H9 (cell line): ENCODE measurements around the gene SAP25. TPM values are rescaled to one million over a fixed set of nuclear protein-coding genes. Genes with fewer than 3 reads are reported as not detected.
A peak's percentile ranks its signal among the peaks of the same experiment; 100 is the strongest.
"Not testable (repeated sequence)": the region's sequence is repeated elsewhere in the genome, so short reads cannot be mapped to it uniquely, and the experiment has no call there.

Experiments
- DNase-seq: peaks from one replicate; pipeline ENCODE4 v3.0.0-alpha.2; 2017
- H2AFZ ChIP-seq: one replicate; pipeline ENCODE4 v1.6.1; 2013; ENCODE audit warnings: mild to moderate bottlenecking, low read length, control low read depth, moderate library complexity
- H2AK5ac ChIP-seq: 2 replicates; pipeline ENCODE4 v1.6.1; 2013; ENCODE audit warnings: low read length, control low read depth, mixed read lengths; ENCODE audit not compliant: insufficient read length
- H2BK120ac ChIP-seq: one replicate; pipeline ENCODE4 v1.6.1; 2013; ENCODE audit warnings: low read depth, mild to moderate bottlenecking, low read length, control low read depth, inconsistent platforms; ENCODE audit not compliant: poor library complexity, severe bottlenecking
- H2BK12ac ChIP-seq: 2 replicates; pipeline ENCODE4 v1.6.1; 2013; ENCODE audit warnings: low read length, control low read depth, mixed read lengths, low read depth; ENCODE audit not compliant: insufficient read length
- H2BK15ac ChIP-seq: 2 replicates; pipeline ENCODE4 v1.6.1; 2013; ENCODE audit warnings: low read depth, low read length, control low read depth
- H2BK20ac ChIP-seq: one replicate; pipeline ENCODE4 v1.6.1; 2013; ENCODE audit warnings: low read depth, mild to moderate bottlenecking, low read length, control low read depth, inconsistent platforms; ENCODE audit not compliant: poor library complexity, severe bottlenecking
- H2BK5ac ChIP-seq: 2 replicates; pipeline ENCODE4 v1.6.1; 2013; ENCODE audit warnings: low read length, control low read depth, mixed read lengths; ENCODE audit not compliant: insufficient read length
- H3K14ac ChIP-seq: 2 replicates; pipeline ENCODE4 v1.6.1; 2013; ENCODE audit warnings: low read length, control low read depth; ENCODE audit not compliant: insufficient read depth
- H3K18ac ChIP-seq: 2 replicates; pipeline ENCODE4 v1.6.1; 2013; ENCODE audit warnings: low read depth, mild to moderate bottlenecking, mixed read lengths, low read length, control low read depth; ENCODE audit not compliant: insufficient read length
- H3K23ac ChIP-seq: 2 replicates; pipeline ENCODE4 v1.6.1; 2013; ENCODE audit warnings: low read length, control low read depth, mixed read lengths, low read depth; ENCODE audit not compliant: insufficient read length
- H3K23me2 ChIP-seq: 2 replicates; pipeline ENCODE4 v1.6.1; 2013; ENCODE audit warnings: low read depth, mild to moderate bottlenecking, mixed read lengths, low read length, control low read depth; ENCODE audit not compliant: insufficient read length, poor library complexity, severe bottlenecking
- H3K27ac ChIP-seq: 2 replicates; pipeline ENCODE4 v1.5.1; 2013; ENCODE audit warnings: low read length, control low read depth, mixed read lengths, low read depth; ENCODE audit not compliant: insufficient read length
- H3K27me3 ChIP-seq: 2 replicates; pipeline ENCODE4 v1.6.1; 2013; ENCODE audit warnings: low read length, control low read depth, inconsistent platforms; ENCODE audit not compliant: insufficient read depth
- H3K4ac ChIP-seq: 2 replicates; pipeline ENCODE4 v1.6.1; 2013; ENCODE audit warnings: low read depth, mild to moderate bottlenecking, control low read depth, inconsistent platforms, low read length, moderate library complexity
- H3K4me1 ChIP-seq: 2 replicates; pipeline ENCODE4 v1.6.1; 2013; ENCODE audit warnings: low read length, control low read depth, inconsistent platforms; ENCODE audit not compliant: insufficient read depth
- H3K4me2 ChIP-seq: 2 replicates; pipeline ENCODE4 v1.6.1; 2013; ENCODE audit warnings: low read length, control low read depth, mixed read lengths; ENCODE audit not compliant: insufficient read length, insufficient read depth
- H3K56ac ChIP-seq: 2 replicates; pipeline ENCODE4 v1.6.1; 2013; ENCODE audit warnings: low read depth, mild to moderate bottlenecking, mixed read lengths, low read length, control low read depth; ENCODE audit not compliant: insufficient read length
- H3K79me1 ChIP-seq: 2 replicates; pipeline ENCODE4 v1.6.1; 2013; ENCODE audit warnings: low read depth, mild to moderate bottlenecking, moderate library complexity, low read length, control low read depth, inconsistent platforms; ENCODE audit not compliant: insufficient read depth, poor library complexity, severe bottlenecking
- H3K79me2 ChIP-seq: 2 replicates; pipeline ENCODE4 v1.6.1; 2013; ENCODE audit warnings: low read length, control low read depth, inconsistent platforms; ENCODE audit not compliant: insufficient read depth
- H3K9ac ChIP-seq: 2 replicates; pipeline ENCODE4 v1.6.1; 2013; ENCODE audit warnings: low read length, control low read depth, mixed read lengths; ENCODE audit not compliant: insufficient read length; ENCODE audit errors: extremely low read depth
- H3K9me3 ChIP-seq: one replicate; pipeline ENCODE4 v1.6.1; 2013; ENCODE audit warnings: low read depth, low read length, inconsistent platforms; ENCODE audit not compliant: control insufficient read depth
- H3T11ph ChIP-seq: one replicate; pipeline ENCODE4 v1.6.1; 2013; ENCODE audit warnings: mild to moderate bottlenecking, low read length, control low read depth, inconsistent platforms
- H4K20me1 ChIP-seq: one replicate; pipeline ENCODE4 v1.6.1; 2013; ENCODE audit not compliant: control insufficient read depth, insufficient read length, insufficient read depth
- H4K5ac ChIP-seq: 2 replicates; pipeline ENCODE4 v1.6.1; 2013; ENCODE audit warnings: low read depth, mild to moderate bottlenecking, mixed read lengths, low read length, control low read depth; ENCODE audit not compliant: insufficient read length
- H4K8ac ChIP-seq: replicated peaks from 2 replicates; pipeline ENCODE4 v1.6.1; 2013; ENCODE audit warnings: low read length, control low read depth, mixed read lengths, low read depth; ENCODE audit not compliant: insufficient read length
- H4K91ac ChIP-seq: 2 replicates; pipeline ENCODE4 v1.6.1; 2013; ENCODE audit warnings: low read depth, mild to moderate bottlenecking, moderate library complexity, mixed read lengths, low read length, control low read depth; ENCODE audit not compliant: insufficient read length
- H3K27ac Mint-ChIP-seq, 3 experiments: 2 replicates in 2 of 3; 3 replicates in 1 of 3; pipeline ENCODE4 v1.8.0; 2020 to 2021; ENCODE audit warnings: mixed read lengths in 3 of 3, mild to moderate bottlenecking in 1 of 3, moderate library complexity in 1 of 3
- H3K27me3 Mint-ChIP-seq: 2 replicates; pipeline ENCODE4 v1.8.0; 2021; ENCODE audit warnings: low read depth, mild to moderate bottlenecking, moderate library complexity, mixed read lengths
- H3K36me3 Mint-ChIP-seq, 3 experiments: 2 replicates in 2 of 3; 3 replicates in 1 of 3; pipeline ENCODE4 v1.8.0; 2020 to 2021; ENCODE audit warnings: low read depth in 3 of 3, mixed read lengths in 3 of 3; ENCODE audit not compliant: insufficient read depth in 1 of 3
- H3K4me1 Mint-ChIP-seq, 2 experiments: 2 replicates each; pipeline ENCODE4 v1.8.0; 2020; ENCODE audit warnings: mixed read lengths in 2 of 2
- H3K4me3 Mint-ChIP-seq, 2 experiments: 2 replicates in 1 of 2; 3 replicates in 1 of 2; pipeline ENCODE4 v1.8.0; 2020 to 2021; ENCODE audit warnings: mild to moderate bottlenecking in 2 of 2, mixed read lengths in 2 of 2, moderate library complexity in 1 of 2
- H3K9me3 Mint-ChIP-seq, 2 experiments: 2 replicates in 1 of 2; 3 replicates in 1 of 2; pipeline ENCODE4 v1.8.0; 2020; ENCODE audit warnings: mild to moderate bottlenecking in 2 of 2, mixed read lengths in 2 of 2, moderate library complexity in 1 of 2
- CTCF ChIP-seq: fragments of 200-600 bp; sonication (generic); conservative IDR thresholded peaks from 3 replicates; pipeline ENCODE4 v1.8.0; 2021; ENCODE audit warnings: antibody characterized with exemption, mild to moderate bottlenecking
- WGBS: extraction: QIAGEN DNeasy Blood & Tissue Kit; methylation state at CpG from one replicate; pipeline ENCODE4 v1.1.7; 2013; ENCODE audit warnings: missing lambda C conversion rate, low lambda C conversion rate, mixed read lengths; ENCODE audit not compliant: insufficient read length; ENCODE audit errors: extremely low coverage; 5-methylcytosine and 5-hydroxymethylcytosine counted together
- total RNA-seq: library from RNA; stranded (reverse); gene quantifications from 2 replicates; pipeline ENCODE4 v1.2.1, GENCODE V29; 2021

SAP25 gene
- total RNA-seq, 1 experiment from 2014 or later, result 4.2 TPM

- Mint-ChIP-seq H3K27ac (0 out of 7 replicates have a peak overlapping the region, but pooled peaks of 1 of the 3 experiments have one; percentile 17), H3K9me3 (no peaks in the 10 kb centered on the region)
These were observed 21.2 kb downstream of the SAP25 start for GRCh38 chr7:100552532-100552931.

GRCh38 chr7:100548446-100548845, 25.3 kb downstream of the SAP25 start:
- peaks cover 2 to 17% (median 12%) of the 10 kb centered on the region in 3 experiments for H3K36me3 Mint-ChIP-seq
- H2BK5ac ChIP-seq, H3K79me1 ChIP-seq, H3K27me3 ChIP-seq, H3T11ph ChIP-seq, H2AK5ac ChIP-seq, H4K91ac ChIP-seq, H3K4ac ChIP-seq, DNase-seq, H3K27me3 Mint-ChIP-seq, H4K20me1 ChIP-seq, H3K23me2 ChIP-seq, H2BK12ac ChIP-seq, H3K79me2 ChIP-seq, H4K8ac ChIP-seq, H2AFZ ChIP-seq, H4K5ac ChIP-seq, H3K9ac ChIP-seq, H3K4me3 Mint-ChIP-seq, H3K18ac ChIP-seq, H3K9me3 ChIP-seq, H3K4me2 ChIP-seq, H3K27ac ChIP-seq, H3K23ac ChIP-seq, H2BK120ac ChIP-seq, H3K14ac ChIP-seq, H2BK20ac ChIP-seq, H3K56ac ChIP-seq, H2BK15ac ChIP-seq, H3K9me3 Mint-ChIP-seq, H3K27ac Mint-ChIP-seq: not testable (repeated sequence)
- no CpG with 5 or more reads among the region's 5 CpGs for WGBS
- H3K4me1 Mint-ChIP-seq, result peaks cover 44 to 45% of the 10 kb centered on the region in 2 experiments
- H3K4me1 ChIP-seq, result peaks cover 16% of the 10 kb centered on the region

More at GRCh38 chr7:100552532-100552931, 21.2 kb downstream of the SAP25 start:
- H3K23ac ChIP-seq, result no peak overlapping the region
- H3K4me3 Mint-ChIP-seq, result no peak overlapping the region
- H2BK15ac ChIP-seq, result no peak overlapping the region
- no peak overlapping the region for H3K9ac ChIP-seq
- no peak overlapping the region for H2BK12ac ChIP-seq
- H2AK5ac ChIP-seq, result no peak overlapping the region
- no CpG with 5 or more reads among the region's 2 CpGs for WGBS
- no peak overlapping the region for H4K8ac ChIP-seq
- no peaks in the 10 kb centered on the region for H3K79me1 ChIP-seq
- H2BK20ac ChIP-seq, result no peak overlapping the region
- no peak overlapping the region for H3K4ac ChIP-seq
- no peak overlapping the region for H3K4me2 ChIP-seq
- no peak for TF ChIP-seq CTCF
- H3K4me1 ChIP-seq, result no peaks in the 10 kb centered on the region
- H3K9me3 ChIP-seq, result no peaks in the 10 kb centered on the region
- H3K27me3 Mint-ChIP-seq, result no peaks in the 10 kb centered on the region
- no peaks in the 10 kb centered on the region for H3K27me3 ChIP-seq
- no peak overlapping the region for H3K18ac ChIP-seq
- no peak overlapping the region for H3K56ac ChIP-seq
- H3K14ac ChIP-seq, result no peak overlapping the region
- H2AFZ ChIP-seq, result no peak overlapping the region
- H3T11ph ChIP-seq, result no peak overlapping the region
- H3K4me1 Mint-ChIP-seq, result peaks cover 4% of the 10 kb centered on the region in 2 experiments
- no peak overlapping the region for H2BK5ac ChIP-seq
- H3K23me2 ChIP-seq, result no peaks in the 10 kb centered on the region
- no peak overlapping the region for H4K91ac ChIP-seq
- H3K36me3 Mint-ChIP-seq, result peaks cover 2 to 39% (median 33%) of the 10 kb centered on the region in 3 experiments; a peak in 6 of 7 replicates
- H3K27ac ChIP-seq, result no peak overlapping the region
- DNase-seq, result no peak
- H3K79me2 ChIP-seq, result no peaks in the 10 kb centered on the region
- no peak overlapping the region for H2BK120ac ChIP-seq
- no peak overlapping the region for H4K5ac ChIP-seq
- H4K20me1 ChIP-seq, result no peaks in the 10 kb centered on the region
